GM12872 (cell line): ENCODE measurements around the gene MADCAM1.

ENCODE experiments used
- TF ChIP-seq, protein P1 (sequence below): IDR thresholded peaks from 3 replicates; pipeline ENCODE4 v1.5.1; 2011; ENCODE audit warnings: low read depth, mild to moderate bottlenecking, low read length, moderate library complexity; ENCODE audit not compliant: insufficient read depth

MADCAM1 gene

DNA sequence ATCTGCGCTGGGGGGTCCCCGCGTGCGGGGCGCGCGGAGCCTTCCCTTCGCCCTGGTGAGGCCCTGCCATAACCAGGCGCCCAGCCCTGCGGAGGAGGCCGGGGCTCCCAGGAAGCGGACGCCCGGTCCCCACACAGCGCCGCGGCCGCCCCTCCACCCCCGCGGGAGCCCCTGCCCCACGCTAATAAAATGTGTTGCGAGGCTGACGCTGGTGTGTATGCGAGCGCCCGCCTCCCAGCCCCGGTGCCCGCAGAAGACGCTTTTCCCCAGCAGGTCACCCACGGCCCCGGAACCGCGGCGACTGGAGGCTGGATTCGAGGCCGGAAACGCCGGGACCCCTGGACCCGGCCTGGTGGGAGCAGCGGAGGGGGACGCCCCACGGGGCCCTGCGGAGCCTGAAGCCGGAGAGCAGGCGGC, 23.2 kb downstream of the MADCAM1 start:
- TF ChIP-seq, protein P1, sequence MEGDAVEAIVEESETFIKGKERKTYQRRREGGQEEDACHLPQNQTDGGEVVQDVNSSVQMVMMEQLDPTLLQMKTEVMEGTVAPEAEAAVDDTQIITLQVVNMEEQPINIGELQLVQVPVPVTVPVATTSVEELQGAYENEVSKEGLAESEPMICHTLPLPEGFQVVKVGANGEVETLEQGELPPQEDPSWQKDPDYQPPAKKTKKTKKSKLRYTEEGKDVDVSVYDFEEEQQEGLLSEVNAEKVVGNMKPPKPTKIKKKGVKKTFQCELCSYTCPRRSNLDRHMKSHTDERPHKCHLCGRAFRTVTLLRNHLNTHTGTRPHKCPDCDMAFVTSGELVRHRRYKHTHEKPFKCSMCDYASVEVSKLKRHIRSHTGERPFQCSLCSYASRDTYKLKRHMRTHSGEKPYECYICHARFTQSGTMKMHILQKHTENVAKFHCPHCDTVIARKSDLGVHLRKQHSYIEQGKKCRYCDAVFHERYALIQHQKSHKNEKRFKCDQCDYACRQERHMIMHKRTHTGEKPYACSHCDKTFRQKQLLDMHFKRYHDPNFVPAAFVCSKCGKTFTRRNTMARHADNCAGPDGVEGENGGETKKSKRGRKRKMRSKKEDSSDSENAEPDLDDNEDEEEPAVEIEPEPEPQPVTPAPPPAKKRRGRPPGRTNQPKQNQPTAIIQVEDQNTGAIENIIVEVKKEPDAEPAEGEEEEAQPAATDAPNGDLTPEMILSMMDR = no peak

DNA sequence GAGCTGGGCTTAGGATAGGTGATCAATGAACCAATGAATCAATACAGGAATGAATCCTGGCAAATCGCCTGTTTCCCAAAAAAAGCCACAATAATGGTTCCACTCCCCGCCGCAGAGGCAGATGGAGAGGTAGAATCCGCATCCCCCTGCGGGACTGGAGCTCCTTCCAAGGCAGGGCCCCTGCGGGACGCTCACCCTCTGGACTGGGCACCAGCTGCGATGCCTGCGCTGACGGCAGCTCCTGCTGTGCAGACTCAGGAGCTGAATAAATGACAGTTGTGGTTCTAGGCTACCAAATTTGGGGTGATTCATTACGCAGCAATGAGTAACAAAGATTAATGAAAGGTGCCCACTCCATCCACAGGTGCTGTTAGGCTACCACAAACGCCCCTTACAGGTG, 26.4 kb downstream of the MADCAM1 start:
- TF ChIP-seq, protein P1 = no peak

DNA sequence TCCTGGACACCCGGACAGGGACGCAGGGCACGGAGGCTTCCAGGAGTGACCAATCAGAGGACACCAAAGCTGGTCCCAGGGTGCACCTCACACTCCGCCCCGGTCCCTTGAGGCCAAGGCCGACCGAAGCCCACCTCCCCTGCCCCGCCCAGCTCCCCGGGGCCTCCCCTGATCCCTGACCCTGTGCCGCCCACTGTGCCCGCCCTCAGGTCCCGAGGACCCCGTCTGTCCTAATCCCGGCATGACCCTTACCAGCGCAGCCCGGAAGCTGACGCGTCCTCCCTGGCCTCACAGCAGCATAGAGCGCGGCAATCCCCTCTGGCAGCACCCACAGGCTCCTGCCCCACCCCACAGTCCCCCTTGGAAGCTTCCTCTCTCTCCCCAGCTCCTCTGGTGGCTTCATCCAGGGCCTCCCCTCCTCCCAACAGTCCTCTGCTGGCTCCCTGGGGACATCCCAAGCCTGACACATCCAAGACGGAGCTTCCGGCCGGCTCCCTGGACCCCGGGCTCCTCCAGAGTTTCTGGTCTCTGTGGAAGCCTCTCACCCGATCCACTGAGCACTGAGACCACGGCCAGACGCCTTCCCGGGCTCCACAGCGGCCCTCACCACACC, 27.9 kb downstream of the MADCAM1 start:
- TF ChIP-seq, protein P1 = no peak

DNA sequence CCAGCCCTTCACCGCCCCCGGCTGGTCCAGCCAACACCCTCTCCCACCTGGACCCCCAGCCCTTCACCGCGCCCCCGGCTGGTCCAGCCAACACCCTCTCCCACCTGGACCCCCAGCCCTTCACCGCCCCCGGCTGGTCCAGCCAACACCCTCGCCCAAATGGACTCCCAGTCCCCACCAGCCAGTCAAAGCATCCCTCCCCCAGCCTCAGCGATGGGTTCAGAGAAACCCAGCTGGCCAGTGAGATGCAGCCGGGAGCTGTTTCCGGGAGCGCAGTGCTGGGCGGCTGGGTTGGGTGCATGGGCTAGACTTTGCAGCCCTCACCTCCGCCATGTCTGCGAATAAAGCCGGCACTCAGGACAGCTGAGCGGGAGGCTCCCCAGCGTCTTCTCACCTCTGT, 28.7 kb downstream of the MADCAM1 start:
- TF ChIP-seq, protein P1 = no peak

DNA sequence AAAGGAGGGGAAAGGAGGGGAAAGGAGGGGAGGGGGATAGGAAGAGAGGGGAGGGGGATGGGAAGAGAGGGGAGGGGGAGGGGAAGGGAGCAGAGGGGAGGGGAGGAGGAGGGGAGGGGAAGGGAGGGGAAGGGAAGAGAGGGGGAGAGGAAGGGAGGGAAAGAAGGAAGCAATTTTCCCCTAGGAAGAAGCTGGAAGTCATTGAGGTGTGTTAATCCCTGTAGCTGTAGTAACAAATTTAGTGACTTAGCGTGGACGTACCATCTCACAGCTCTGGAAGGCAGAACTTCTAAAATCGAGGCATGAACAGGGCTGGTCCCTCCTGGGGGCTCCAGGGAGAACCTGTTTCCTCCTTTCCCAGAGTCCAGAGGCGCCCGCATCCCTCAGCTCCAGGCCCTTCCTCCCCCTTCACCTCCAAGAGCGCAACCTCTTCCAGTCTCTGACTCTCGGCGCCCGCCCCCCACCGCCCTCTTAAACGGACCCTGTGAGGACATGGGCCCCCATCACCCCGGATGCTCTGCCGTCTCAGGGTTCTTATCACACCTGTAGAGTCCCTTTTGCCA, 29.7 kb downstream of the MADCAM1 start:
- TF ChIP-seq, protein P1 = no peak

DNA sequence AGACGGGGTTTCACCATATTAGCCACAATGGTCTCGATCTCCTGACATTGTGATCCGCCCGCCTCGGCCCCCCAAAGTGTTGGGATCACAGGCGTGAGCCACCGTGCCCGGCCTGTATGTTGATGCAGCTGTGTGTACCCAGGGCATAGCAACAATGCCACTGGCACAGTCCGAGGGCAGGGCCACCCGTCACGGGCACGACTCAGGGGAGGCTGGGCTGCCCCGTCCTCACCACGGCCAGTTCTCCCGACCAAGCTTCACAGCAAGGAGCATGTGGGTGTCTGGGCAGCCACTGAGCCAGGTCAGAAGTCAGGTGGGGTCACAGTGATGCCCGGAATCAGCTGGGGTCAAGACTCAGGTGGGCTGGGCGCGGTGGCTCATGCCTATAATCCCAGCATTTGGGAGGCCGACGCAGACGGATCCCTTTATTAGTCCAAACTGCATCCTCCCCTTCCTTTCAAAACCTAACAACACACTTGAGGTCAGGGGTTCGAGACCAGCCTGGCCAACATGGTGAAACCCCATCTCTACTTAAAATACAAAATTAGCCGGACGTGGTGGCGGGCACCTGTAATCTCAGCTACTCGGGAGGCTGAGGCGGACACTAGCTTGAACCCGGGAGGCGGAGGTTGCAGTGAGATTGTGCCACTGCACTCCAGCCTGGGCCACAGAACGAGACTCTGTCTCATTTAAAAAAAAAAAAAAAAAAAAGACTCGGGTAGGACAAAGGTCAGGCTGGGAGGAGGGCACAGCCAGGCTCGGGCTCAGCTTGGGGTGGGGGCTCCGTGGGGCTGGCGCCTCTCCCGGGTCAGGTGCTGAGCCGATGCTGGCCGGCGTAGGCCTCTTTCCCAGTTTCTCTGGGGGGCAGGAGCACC, 34.1 kb downstream of the MADCAM1 start:
- TF ChIP-seq, protein P1 = no peak

DNA sequence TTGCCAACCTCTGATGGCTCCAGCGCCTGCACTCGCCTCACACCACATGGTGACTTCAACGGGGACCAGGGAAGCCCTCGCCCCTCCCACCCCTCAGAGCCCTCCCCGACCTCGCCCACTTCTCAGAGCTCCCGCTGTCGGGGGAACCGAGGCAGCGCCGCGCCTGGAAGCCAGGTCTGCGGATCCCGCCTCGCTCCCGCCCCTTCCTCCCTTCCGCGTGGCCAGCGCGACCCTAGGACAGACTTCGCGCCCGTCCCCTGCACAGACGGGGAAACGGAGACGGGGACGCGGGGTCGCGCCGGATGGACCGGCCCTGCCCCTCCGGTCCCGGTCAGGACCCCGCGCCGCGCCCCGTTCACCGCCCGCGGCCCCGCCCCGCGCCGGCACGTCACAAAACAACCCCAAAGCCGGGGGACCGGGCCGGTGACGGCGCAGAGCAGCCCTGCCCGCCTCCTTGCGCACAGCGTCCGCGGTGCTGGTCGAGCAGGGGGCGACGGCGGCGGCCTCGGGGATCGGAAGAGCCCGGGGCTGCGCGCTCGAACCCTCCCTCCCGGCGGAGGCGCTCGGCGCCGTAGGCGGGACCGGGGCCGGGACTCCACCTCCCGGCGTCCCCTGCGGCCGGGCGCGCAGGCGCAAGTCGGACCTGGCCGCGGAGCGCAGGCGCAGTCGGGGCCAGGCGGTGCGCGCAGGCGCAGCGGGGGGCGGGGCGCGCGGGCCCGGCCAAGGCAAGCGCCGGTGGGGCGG, 34.9 kb downstream of the MADCAM1 start:
- TF ChIP-seq, protein P1 = 0 out of 3 replicates have a peak, but pooled peaks have one; percentile 15
